Stimulated activated CD8-positive, alpha-beta memory T cell treated with anti-CD3 and anti-CD28 coated beads, Interleukin-15, amount 100 ng/mL, for 48 hours (primary cell): Measurements from ENCODE around the gene ATP10D.
"Not testable (repeated sequence)": the region's sequence is repeated elsewhere in the genome, so short reads cannot be mapped to it uniquely, and the experiment has no call there.

ENCODE experiments used
- DNase-seq, 2 donors: peaks; one replicate each; pipeline ENCODE4 v3.0.0-alpha.2; 2020; ENCODE audit warnings: low read depth in 2 of 2

Gene ATP10D

DNA sequence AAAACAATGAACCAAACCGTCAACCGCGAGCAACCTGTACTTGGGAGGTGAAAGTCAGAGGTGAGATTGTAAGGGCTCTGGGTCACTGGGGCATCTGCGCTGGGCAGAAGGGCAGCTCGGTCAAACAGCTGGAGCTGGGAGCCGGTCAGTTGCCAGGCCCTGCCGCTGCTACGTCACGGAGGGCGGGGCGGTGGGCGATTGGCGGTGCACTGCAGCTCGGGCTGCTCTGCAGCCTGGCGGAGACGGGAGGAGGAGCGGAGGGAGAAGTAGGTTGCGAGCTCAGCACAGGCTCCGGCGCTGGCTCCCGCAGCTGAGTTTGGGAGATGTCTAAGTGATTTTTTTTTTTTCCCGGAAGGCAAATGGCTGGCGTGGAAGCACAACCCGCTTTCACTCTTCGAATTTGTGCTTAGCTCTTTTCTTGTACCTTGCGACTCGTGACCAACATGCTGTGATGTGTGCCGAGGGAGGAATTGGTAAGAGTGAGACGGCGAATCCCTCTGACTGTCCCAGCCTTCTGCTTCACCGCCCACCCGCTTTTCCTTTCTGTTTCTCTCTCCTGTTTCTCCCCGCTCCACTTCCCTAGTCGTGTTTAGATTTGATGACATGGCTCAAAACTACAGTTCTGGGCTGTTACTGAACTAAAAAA is at the start of gene ATP10D:
ATP10D (plus strand) TSS at position 229 of the 646 bp plus-strand sequence. CDS start 27,266 bp downstream, outside the sequence.
- DNase-seq, result peak; percentile 69 to 80

- DNase-seq, result no peak
Observed at GRCh38 chr4:47442980-47443379, 42.1 kb upstream of the ATP10D start.

DNA sequence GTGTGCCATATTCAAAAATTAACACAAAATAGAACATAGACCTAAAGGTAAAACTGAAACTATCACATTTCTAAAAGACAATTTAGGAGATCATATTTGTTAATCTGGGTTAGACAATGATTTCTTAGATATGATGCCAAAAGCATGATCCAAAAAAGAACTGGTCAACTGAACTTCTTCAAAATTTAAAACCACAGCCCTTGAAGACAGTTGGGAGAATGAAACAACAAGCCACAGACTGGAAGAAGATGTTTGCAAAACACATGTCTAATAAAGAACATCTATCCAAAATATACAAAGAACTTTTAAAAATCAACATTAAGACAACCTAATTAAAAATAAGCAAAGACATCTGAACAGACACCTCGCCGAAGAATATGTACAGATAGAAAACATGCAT is 41.0 kb upstream of the ATP10D start:
- no peak for DNase-seq

DNA sequence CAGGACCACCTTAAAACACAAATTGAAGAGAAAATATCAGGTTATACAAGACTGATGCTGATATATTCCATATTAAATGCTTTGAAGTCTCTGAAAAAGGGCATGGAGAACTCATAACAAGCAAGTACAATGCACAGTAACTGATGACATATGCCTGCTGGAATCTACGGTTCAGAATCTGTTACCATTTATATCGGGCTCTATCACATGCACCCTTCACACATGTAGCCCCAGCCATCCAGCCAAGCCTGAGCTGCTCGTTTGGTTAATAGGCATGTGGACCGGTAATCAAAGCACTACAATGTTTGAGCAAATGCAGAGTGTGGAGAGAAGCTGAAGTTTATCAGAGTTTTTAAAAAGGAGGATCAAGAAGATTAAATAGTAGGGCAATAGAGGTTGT is 33.4 kb upstream of the ATP10D start:
- no peak for DNase-seq

GRCh38 chr4:47462799-47463234 is 22.3 kb upstream of the ATP10D start:
- no peak for DNase-seq

GRCh38 chr4:47463235-47463956 is 21.7 kb upstream of the ATP10D start, which contains the start of gene COMMD8:
Gene COMMD8 (minus strand): TSS chr4:47463702. CDS start chr4:47463651, 51 bp downstream.
- DNase-seq, result peak; percentile 94

- no peak for DNase-seq
Observed at GRCh38 chr4:47465004-47465403, 20.1 kb upstream of the ATP10D start.

GRCh38 chr4:47466056-47466785 is 18.9 kb upstream of the ATP10D start:
- DNase-seq, result no peak

GRCh38 chr4:47468706-47469365 is 16.2 kb upstream of the ATP10D start:
- no peak for DNase-seq

DNA sequence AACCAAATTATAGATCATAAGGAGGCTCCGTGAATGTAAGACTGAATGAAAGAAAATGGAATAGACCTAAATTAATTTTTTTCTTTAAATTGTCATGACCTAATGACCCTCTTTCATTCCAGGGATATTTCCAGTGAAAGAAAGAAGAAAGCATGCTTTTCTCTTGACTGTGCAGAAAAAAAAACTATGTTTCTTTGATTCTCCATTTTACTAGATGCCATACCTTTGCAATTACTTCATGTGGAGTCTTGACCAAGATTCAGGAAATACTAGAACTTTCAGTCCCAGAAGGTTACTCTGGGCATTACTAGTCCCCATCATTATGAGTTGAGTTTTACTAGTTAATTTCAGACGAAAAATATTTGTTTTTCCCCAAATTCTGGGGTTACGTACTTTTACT is 15.1 kb upstream of the ATP10D start:
- no peak for DNase-seq

DNA sequence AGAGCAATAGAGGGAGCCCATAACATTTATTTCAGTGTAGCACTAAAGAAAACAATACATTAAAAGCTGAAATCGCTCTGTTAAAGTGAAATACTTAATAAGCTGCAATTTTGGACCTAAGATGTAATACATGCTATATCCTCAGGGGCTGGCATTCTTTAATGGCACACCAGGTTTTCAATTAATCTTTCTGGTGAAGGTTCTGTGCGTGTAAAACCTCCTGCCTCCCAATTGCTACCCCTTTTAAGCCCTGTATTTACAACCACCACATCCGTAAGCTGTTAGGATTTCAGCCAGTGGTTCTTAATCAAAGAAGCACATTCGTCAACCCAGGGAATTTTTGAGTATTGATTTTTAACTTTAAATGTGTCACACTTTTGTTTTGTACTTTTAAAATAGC is 14.0 kb upstream of the ATP10D start:
- no peak for DNase-seq

GRCh38 chr4:47471591-47471990 is 13.5 kb upstream of the ATP10D start:
- DNase-seq, result no peak

DNA sequence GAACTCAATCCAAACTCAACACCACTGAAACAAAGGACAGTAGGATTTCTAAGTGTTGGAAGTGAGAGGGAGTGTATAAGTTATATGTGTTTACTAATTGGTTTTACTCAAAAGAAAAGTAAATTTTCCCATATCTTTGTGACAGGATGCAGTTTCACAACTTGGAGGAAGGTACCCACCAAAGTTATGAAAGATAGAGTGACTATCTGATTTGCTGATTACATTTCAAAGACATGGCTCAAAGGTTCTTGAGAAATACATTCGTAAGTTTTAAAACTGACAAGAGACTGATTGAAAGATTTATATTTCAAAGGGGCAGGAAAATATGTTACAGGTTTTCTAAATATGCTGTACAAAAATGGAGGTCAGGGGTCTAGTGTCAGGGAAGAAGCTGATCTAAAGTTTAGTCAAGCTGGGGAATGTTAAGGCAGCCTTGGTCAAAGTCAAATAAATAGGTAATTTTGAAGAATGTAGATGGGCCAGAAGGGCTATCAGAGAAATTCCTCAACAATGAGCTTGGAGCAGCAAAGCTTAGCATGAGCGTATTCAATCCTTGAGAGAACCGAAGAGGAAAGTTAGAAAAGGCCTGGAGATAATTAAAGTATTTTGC is 11.8 kb upstream of the ATP10D start:
- no peak for DNase-seq

DNA sequence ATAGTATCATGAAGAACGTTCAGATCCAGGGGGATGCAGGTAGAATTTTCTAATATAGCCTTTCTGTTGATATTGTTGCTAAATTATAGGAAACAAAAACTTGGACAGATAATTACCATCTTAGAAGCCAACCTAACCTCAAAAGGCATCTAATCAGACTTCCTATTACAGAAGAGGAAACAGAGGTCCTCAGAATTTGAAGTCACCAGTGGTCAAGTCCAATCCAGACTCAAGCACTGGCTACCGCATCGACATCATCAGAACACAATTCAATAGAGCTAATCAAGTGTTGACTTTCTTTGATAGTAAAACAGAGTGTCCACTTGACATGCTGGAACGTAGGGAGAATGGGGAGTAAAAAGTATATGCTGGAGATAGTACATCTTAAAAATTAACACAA is 10.3 kb upstream of the ATP10D start:
- no peak for DNase-seq

DNA sequence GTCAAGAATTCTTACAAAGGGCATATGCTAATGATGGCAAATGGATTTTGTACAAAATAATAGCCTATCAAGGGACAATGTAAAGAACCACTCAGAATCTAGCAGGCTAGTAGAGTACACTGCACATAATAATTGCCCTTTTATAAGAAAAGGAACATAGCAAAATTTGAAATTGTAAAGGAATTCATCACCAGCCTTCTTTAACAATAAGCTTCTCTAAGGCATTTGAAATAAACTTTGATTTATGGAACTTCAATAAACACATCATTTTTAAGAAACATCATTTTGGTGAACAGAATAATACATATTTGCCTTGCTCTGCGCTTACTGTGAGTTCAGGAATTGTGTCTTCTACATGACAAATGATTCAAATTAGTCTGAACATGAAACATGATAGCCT is 9.7 kb upstream of the ATP10D start:
- DNase-seq, result no peak

DNA sequence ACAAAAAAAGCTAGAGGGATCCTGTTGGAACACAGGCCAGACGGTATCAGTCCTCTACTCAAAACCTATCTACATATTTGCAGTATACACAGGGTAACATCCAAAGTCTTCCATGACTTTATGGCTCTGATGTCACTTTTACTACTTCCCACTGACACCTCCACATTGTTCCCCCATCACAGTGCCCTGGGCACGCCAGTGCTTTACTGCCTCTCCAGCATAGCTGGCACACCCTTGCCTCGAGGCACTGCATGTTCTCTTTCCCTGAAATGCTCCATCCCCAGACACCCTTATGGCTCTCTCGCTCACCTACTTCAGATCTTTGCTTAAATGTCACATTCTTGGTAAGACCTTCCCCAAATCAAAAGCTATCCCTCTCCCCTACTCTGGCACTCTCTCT is 6.3 kb upstream of the ATP10D start:
- DNase-seq, result no peak

GRCh38 chr4:47482326-47482725 is 2.7 kb upstream of the ATP10D start:
- DNase-seq, result no peak

GRCh38 chr4:47483745-47484144 is 1.3 kb upstream of the ATP10D start:
- DNase-seq, result no peak

DNA sequence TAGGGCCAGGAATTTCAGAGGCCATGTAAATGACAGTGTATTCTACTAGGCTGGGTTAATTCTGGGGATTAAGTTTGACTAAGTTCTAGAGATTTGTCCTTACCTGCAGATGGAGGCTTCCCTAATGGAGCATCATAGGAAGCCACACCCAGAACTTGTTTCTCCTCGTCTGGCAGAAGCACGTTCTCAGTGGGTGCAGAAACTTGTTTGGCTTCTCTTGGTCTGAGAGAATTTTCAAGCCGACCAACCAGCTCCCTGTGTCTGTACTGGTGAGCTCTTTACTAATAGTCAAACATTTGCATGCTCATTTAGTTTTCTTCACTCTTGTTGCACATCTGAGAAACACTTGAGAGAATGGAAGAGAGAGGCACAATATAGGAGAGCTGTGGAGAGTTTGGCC is 907 bp upstream of the ATP10D start:
- no peak for DNase-seq

GRCh38 chr4:47485768-47486167 is 693 bp downstream of the ATP10D start:
- no peak for DNase-seq

- no peak for DNase-seq
Observed at GRCh38 chr4:47486231-47486673, 1.2 kb downstream of the ATP10D start.

GRCh38 chr4:47486727-47487126 is 1.7 kb downstream of the ATP10D start:
- not testable (repeated sequence) for DNase-seq
